GM21381 (cell line): ENCODE measurements around the gene RNF217.
"Not testable (repeated sequence)": the region's sequence is repeated elsewhere in the genome, so short reads cannot be mapped to it uniquely, and the experiment has no call there.

Source experiments
- ATAC-seq: cut with Tn5 transposase; IDR thresholded peaks from one replicate; pipeline ENCODE4 v1.9.1; 2021; ENCODE audit warnings: mild to moderate bottlenecking, moderate library complexity; ENCODE audit not compliant: unreplicated experiment

The RNF217 gene, protein sequence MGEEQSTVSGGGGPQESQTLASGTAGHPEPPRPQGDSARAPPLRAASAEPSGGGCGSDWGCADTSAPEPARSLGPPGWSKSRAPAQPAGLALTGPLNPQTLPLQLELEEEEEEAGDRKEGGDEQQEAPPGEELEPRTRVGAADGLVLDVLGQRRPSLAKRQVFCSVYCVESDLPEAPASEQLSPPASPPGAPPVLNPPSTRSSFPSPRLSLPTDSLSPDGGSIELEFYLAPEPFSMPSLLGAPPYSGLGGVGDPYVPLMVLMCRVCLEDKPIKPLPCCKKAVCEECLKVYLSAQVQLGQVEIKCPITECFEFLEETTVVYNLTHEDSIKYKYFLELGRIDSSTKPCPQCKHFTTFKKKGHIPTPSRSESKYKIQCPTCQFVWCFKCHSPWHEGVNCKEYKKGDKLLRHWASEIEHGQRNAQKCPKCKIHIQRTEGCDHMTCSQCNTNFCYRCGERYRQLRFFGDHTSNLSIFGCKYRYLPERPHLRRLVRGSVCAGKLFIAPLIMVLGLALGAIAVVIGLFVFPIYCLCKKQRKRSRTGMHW

DNA sequence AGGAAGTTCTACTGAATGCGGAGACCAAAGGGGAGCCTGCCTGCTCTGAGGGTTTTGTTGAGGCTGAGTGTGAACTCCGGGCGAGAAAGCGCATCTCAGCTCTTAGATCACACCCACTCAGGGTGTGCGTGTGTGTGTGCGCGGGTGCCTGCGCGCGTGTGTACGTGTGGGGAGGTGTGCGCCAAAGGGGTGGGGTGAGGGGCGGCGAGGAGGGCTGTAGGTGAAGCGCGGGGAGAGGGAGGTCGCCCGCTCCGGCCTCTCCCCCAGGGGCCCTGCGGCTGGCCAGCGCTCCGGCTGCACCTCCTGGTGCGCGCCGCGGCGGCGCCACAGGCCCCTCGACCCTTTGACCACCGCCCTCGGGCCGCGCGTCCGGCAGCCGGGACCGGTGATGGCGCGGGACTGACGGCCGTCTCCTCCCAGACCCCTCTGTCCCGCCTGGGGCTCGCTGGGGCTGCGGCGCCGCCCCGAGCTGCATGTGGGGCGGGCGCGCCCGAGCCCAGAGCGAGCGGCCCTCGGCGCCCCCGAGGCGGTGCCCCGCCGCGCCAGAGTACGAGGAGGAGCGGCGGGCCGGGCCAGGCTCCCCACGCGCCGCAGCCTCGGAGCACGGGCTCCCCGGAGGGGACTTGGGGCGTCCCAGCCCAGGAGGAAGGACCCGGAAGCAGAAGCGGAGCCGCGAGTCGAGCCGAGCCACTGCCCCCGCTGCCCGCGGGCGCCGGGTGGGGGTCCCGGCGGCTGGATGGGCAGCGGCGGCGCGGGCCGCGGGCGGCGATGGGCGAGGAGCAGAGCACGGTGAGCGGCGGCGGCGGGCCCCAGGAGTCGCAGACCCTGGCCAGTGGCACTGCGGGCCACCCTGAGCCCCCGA lies at the start of gene RNF217:
Gene RNF217 (plus strand): TSS at position 661 of the 862 bp plus-strand sequence. CDS start 108 bp downstream, at position 769.
- peak; percentile 27 for ATAC-seq

DNA sequence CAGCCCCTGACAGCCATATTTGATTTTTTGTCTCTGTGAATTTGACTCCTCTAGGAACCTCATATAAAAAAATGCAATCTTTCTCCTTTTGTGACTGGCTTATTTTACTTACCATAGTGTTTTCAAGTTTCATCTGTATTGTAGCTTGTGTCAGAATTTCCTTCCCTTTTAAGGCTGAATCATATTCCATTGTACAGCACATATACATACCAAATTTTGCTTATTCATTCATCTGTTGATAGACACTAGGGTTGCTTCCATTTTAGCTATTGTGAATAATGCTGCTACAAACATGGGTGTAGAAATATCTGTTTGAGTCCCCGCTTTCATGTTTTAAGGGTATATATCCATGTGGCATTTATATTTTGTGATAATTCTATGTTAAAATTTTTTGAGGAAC lies 49.2 kb upstream of the RNF217 start:
- ATAC-seq, result no peak

DNA sequence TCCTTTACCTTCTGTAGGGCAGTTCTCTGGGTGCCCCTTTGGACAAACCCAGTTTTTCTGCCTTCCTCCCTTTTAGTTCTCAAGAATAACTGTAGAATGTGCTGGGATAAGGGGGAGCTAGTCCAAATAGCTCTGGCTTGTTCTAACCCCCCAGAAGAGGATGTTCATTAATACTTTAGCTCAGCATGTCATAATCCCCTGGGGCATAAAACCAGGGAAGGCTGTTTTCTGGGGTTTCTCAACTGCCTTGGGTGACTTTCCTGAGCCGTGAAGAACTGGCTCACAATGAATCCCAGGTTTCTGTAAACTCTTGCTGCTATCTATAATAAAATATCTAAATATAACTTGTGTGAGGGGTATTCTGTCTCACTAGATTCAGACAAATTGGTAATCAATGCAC lies 44.5 kb upstream of the RNF217 start:
- ATAC-seq, result no peak

DNA sequence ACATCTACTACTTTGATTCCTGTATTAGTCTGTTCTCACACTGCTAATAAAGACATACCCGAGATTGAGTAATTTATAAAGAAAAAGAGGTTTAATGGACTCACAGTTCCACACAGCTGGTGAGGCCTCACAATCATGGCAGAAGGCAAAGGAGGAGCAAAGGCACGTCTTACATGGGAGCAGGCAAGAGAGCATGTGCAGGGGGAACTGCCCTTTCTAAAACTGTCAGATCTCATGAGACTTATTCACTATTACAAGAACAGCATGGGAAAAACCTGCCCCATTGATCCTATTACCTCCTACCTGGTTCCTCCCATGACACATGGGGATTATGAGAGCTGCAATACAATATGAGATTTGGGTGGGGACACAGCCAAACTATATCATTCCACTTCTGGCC lies 42.5 kb upstream of the RNF217 start:
- not testable (repeated sequence) for ATAC-seq

DNA sequence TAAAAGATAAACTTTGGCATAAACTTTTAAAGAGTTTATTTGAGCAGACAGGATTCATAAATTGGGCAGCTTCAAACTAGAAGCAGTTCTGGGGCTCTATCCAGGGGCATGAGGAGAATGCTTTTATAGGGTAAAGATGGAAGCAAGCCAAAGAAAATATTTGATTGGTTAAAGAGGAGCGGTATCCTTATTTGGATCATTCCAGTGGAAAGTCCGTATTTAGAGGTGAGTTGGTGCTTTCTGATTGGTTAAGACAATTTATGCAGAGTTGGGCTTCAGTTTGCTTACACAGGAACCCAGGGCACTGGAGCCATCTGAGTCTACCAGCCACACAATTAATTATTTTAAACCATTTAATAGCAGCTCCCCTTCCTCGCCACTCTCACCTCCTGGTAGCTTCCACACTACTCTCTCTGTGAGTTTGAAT lies 37.9 kb upstream of the RNF217 start:
- ATAC-seq, result no peak

DNA sequence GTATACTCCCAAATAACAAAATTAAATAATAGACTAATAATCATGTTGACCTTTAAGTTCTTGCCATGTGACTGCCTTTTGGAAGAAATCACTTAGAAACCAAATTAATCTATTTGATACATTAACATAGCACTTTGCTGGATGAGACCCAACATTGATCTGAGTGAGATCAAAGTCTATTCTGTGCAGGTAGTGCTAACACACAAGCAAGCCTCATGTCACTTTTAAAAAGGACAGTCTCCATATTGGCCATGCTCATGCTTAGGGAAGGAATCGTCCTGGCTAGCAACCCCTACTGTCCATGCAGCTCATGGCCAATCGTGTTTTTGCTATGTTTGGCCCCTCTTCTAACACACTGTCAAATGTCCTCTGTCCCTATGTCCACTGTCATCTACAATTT lies 35.8 kb upstream of the RNF217 start:
- no peak for ATAC-seq

DNA sequence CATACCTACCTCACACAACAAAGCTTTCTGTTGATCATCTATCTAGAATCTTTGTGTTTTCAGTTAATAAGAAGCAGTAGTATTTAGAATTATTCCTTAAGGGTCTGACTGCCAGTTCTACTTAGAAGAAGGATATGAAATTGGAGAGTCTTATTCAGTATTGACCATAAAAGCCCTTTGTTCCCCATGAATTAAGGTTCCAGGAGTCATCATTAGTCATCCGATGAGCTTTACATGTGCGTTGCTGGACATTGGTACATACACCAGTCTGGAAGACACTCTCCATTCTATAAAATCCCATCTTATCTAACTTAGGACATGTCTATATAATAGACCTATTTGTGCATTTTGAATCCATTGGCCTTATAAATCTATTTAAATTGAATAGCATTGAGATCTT lies 34.4 kb upstream of the RNF217 start:
- ATAC-seq, result no peak

DNA sequence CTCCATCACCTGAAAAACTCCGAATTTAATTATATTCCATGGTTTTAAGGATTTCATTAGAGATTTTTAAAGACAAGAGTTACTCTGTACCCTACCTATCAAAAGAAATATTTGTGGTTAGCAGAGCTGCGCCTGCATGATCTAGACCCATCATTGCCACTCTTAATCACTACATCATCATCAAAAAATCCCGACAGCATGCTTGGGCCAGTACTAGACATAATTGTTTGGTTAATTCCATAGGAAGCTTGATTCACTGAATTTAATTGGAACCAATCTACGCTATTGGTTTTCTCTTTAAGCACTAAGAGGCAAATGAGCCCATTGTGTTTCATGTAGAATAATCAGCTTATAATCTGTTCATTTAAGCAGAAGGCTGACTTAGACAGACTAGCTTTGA lies 33.4 kb upstream of the RNF217 start:
- no peak for ATAC-seq

DNA sequence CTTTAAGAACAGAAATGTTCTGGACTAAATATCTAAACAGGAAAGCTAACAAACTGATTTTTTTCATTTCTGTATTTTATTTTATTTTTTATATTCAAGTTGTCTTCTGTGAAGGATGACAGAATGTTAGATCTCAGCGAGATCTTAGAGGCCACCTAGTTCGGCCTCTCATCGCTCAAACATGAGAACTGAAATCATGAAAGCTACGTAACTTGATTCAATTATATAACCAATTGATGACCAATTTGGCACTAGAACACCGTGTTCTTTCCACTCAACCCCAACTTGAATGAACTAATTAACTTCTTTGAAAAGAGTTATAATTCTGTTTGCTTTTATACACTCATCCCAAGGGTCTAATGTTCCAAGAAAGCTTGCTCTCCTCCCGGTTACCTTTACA lies 24.6 kb upstream of the RNF217 start:
- ATAC-seq, result no peak

DNA sequence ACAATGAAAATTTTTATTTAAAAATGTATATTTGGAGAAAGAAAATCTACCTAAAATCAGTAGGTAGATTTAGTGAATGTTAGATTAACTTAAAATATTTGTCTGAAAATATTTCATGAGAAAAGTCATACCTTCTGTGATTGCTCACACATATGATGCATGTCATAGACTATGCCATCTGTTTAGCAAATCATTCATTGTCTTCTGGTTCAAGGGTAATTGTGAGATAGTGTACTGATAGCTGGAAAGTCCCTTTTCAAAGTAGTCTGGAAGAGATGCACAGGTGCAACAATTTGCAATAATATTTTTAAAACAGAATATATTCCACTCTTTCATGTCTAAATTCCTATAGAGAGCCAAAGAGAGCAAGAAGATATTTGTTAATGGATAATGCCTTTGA lies 21.0 kb upstream of the RNF217 start:
- no peak for ATAC-seq

DNA sequence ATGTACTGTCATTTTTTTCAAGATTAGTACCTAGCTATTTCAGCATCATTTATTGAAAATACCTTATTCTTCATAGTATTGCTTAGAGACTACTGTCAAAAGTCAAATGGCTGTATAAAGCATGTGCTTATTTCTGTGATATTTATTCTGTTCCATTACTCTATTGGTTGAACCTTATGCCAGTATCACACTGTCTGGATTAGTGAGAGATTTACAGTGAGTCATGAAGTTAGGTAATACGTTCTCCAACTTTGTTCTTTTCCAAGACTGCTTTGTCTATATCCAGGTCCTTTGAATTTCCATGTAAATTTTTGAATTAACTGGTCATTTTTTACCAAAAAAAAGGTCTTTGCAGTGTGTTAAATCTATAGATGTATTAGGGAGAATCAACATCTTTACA lies 18.6 kb upstream of the RNF217 start:
- ATAC-seq, result no peak

DNA sequence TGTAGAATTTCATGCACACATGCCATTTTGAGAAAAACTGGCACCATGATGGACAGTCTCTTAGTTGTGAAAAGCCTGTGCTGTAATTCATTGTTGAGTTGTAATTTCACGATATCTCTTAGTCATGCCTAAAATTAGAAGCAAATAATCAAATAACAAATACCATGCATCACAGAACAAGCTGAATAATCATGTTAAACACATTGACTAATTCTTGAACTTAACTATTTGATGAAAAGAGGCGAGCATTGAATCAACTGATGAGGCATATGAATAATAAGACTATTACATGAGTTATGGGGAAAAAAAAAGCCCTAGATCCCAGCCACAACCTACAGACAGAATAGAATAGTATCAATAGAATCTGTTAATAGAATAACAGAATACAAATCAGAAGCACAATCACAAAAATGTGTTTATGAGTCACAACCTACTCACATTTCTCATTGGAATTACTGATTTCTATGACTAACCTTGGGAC lies 14.2 kb upstream of the RNF217 start:
- ATAC-seq, result no peak

DNA sequence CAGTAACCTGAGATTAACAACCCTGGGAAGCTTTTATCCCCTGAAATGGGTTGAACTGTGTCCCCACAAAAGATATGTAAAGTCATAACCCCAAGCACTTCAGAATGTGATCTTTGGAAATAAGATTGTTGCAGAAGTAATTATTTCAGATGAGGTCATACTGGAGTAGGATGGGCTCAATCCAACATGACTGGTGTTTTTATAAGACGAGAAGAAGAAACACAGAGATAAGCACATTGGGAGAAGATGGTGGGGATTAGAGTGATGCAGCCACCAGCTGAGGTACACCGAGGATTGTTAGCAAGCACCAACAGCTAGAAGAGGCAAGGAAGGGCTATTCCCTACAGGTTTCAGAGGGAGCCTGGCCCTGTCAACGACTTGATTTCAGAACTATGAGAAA lies 12.5 kb upstream of the RNF217 start:
- no peak for ATAC-seq

DNA sequence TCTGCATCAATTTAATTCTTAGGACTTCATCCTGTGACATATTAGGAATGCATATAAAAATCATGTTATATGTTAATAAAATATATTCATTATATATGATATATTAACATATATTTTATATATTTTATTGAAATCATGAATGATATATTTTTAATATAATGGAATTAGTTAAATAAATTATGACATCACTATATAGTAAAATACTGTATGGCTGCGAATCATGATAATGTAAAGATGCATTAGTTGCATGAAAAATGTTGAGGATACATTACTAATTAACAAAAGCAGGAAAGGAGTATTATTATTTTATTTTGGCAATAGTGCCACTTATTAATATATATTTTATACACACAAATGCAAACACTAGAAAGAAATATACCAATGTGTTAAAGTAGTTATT lies 8.4 kb upstream of the RNF217 start:
- ATAC-seq, result no peak

DNA sequence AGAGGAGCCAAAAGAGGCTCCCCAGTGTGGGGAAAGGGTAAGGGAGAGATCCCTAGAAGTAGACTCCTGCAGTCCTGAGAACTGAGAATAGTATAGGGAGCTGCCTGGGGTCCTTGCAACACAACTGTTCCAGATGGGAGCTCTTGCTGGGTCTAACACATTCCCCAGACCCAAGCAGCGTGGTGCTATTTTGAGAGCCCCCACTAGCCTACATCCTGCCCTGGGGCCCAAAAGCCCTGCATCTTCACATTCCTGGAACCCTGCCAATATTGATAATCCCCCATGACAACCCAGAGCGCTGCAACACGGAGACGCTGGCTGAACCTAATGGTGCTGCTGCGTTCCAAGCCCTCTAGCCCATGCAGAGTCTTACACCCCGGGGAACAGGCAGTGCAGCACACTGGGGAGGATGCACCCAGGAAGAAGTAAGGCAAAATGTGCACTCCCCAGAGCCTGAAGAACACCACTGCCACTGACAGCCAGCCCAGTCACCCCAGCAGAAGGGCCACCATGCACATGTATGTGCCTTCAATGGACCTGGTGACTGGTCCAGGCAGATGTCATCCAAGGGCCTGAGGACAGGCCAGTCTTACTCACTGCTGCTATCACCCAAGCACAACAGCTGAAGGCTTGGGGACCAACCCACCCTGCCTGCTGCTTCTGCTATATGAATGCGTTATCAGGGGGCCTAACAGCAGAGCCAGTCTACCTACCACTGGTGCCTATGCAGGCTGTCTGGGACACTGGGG lies 7.0 kb upstream of the RNF217 start:
- ATAC-seq, result no peak

DNA sequence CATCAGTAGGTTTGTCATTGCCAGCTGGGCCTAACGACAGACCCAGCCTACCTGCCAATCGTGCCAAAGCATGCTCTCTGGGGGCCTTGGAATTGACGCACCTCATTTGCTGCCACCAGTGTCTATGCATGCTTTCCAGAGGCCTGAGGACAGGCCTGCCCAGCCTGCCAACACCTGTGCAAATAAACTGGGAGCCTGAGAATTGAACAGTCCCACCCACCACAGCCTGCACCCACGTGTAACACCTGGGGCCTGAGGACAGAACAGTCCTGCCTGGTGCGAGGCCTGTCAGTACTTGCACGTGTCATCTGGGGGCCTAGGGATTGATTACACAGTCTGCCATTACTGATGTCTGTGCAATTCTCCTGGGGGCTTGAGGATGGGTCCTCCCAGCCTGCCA lies 6.2 kb upstream of the RNF217 start:
- no peak for ATAC-seq

DNA sequence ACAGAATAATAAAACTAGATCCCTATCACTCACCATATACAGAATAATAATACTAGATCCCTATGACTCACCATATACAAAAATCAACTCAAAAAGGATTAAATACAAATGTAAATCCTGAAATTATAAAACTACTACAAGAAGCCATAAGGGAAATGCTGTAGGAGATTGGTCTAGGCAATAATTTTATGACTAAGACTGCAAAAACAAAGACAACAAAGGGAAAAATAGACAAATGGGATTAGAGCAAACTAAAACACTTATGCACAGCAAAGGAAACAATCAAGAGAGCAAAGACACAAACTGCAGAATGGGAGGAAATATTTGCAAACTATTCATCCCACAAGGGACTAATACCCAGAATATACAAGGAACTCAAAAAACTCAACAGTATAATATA lies 4.1 kb upstream of the RNF217 start:
- no peak for ATAC-seq

DNA sequence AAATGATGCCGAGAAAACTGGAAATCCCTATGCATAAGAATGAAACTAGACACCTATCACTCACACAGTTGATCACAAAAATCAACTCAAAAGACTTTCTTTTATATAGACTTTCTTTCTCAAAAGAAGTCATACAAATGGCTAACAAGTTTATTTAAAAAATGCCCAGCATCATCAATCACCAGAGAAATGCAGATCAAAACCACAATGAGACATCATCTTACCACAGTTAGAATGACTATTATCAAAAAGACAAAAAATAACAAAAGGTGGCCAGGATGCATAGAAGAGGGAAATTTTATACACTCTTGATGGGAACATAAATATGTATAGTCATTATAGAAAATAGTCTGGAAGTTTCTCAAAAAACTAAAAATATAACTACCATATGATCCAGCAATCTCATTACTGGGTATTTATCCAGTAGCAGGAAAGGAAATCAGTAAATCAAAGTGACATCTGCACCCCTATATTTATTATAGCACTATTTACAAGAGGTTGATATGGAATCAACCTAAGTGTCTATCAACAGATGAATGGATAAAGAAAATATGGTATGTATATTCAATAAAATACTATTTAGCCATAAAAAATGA lies 3.4 kb upstream of the RNF217 start:
- ATAC-seq, result no peak

DNA sequence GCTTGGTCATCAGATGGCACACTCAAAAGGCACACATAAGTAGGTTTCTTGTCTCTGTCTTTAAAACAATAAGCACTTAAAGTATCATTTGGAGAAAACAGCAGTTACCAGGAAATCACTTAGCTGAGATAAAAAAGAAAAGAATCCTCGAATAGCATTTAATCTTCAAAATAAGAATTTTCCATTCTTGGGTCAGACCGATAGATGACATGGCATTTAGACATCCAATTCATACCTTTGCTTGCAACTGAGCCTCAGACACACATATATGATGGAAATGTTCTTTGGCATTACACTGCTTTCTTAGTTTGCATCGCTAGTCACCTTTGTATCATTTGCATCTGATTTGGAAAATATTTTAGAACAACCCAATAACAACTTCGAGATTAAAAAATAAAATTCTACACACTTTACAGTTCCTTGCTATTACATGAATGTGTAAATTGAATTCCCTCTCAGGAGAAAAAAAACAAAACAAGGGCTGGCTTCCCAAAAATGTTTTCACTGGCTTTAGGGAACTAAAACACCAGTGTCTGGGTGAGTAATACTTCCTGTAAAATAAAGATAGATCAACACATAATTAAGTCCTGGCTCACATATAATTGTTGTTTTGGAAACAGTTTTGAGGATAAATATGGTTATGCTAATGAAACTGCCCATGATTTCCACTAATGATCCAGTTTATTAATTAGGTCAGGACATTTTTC lies 1.3 kb upstream of the RNF217 start:
- ATAC-seq, result no peak

DNA sequence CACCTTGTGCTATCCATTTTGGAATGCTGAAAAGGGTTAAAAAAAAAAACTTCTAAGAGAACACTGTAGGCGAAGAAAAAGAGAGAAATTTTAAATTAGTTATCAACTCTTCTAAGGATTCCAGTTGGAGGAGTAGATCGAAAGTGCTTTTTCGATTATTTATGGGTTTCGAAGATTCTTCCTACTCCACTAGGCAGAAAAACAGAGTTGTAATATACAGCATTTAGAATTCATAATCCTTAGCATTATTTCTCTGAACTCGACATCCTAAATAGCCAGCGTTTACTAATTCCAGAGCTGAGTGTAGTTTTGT lies 817 bp upstream of the RNF217 start:
- no peak for ATAC-seq
